Astrocyte (in vitro differentiated cells and primary cell): Measurements from ENCODE around the gene FOSL2. TPM values are rescaled to one million over a fixed set of nuclear protein-coding genes. Genes with fewer than 3 reads are reported as not detected.

ENCODE experiments used
- DNase-seq: peaks from one replicate; pipeline ENCODE4 v3.0.0-alpha.2; 2010; ENCODE audit warnings: low read depth
- FAIRE-seq: peaks from 2 replicates; lab custom pipeline; 2011; peaks lifted over from hg19 to GRCh38; lab: Jason Lieb, UNC
- H2AFZ ChIP-seq: 2 replicates; pipeline ENCODE4 v1.6.0; 2012; ENCODE audit warnings: low read depth, low read length, inconsistent platforms
- H3K27ac ChIP-seq: 2 replicates; pipeline ENCODE4 v1.5.1; 2011; ENCODE audit warnings: low read depth, low read length, inconsistent platforms
- H3K27me3 ChIP-seq: 2 replicates; pipeline ENCODE4 v1.6.0; 2011; ENCODE audit warnings: low read length, inconsistent platforms; ENCODE audit not compliant: insufficient read depth
- H3K36me3 ChIP-seq: 2 replicates; pipeline ENCODE4 v1.5.1; 2011; ENCODE audit warnings: low read length, inconsistent platforms; ENCODE audit not compliant: insufficient read depth
- H3K4me1 ChIP-seq: 2 replicates; pipeline ENCODE4 v1.5.1; 2011; ENCODE audit warnings: low read length, inconsistent platforms; ENCODE audit not compliant: insufficient read depth
- H3K4me2 ChIP-seq: 2 replicates; pipeline ENCODE4 v1.6.0; 2012; ENCODE audit warnings: low read length, inconsistent platforms
- H3K4me3 ChIP-seq: 2 replicates; pipeline ENCODE4 v1.5.1; 2011; ENCODE audit warnings: low read depth, mild to moderate bottlenecking, low read length, inconsistent platforms; ENCODE audit not compliant: insufficient read depth
- H3K79me2 ChIP-seq: 2 replicates; pipeline ENCODE4 v1.6.0; 2012; ENCODE audit warnings: mild to moderate bottlenecking, low read length, inconsistent platforms; ENCODE audit not compliant: insufficient read depth
- H3K9ac ChIP-seq: 2 replicates; pipeline ENCODE4 v1.6.0; 2012; ENCODE audit warnings: mild to moderate bottlenecking, low read length, inconsistent platforms
- H3K9me3 ChIP-seq: 2 replicates; pipeline ENCODE4 v1.5.1; 2012; ENCODE audit warnings: low read depth, mild to moderate bottlenecking, low read length, inconsistent platforms; ENCODE audit not compliant: insufficient read depth
- H4K20me1 ChIP-seq: 2 replicates; pipeline ENCODE4 v1.6.0; 2012; ENCODE audit warnings: low read length, inconsistent platforms; ENCODE audit not compliant: insufficient read depth
- H3K27ac Mint-ChIP-seq: one replicate; pipeline ENCODE4 v1.8.0; 2021; ENCODE audit warnings: mild to moderate bottlenecking, mixed read lengths; ENCODE audit not compliant: unreplicated experiment
- H3K27me3 Mint-ChIP-seq: one replicate; pipeline ENCODE4 v1.8.0; 2021; ENCODE audit warnings: low read depth, mixed read lengths; ENCODE audit not compliant: unreplicated experiment
- H3K36me3 Mint-ChIP-seq: one replicate; pipeline ENCODE4 v1.8.0; 2021; ENCODE audit warnings: low read depth, mixed read lengths; ENCODE audit not compliant: unreplicated experiment
- H3K4me1 Mint-ChIP-seq: one replicate; pipeline ENCODE4 v1.8.0; 2021; ENCODE audit warnings: low read depth, mixed read lengths; ENCODE audit not compliant: unreplicated experiment
- H3K4me3 Mint-ChIP-seq: one replicate; pipeline ENCODE4 v1.8.0; 2021; ENCODE audit warnings: mild to moderate bottlenecking, moderate library complexity, mixed read lengths; ENCODE audit not compliant: unreplicated experiment
- H3K9me3 Mint-ChIP-seq: one replicate; pipeline ENCODE4 v1.8.0; 2021; ENCODE audit warnings: mild to moderate bottlenecking, mixed read lengths; ENCODE audit not compliant: unreplicated experiment
- CTCF ChIP-seq: IDR thresholded peaks from 2 replicates; pipeline ENCODE4 v1.5.1; 2011; ENCODE audit warnings: low read depth, mild to moderate bottlenecking, inconsistent platforms, low read length, moderate library complexity; ENCODE audit not compliant: insufficient read depth
- EZH2 ChIP-seq: IDR thresholded peaks from 2 replicates; pipeline ENCODE4 v1.6.1; 2012; ENCODE audit warnings: mild to moderate bottlenecking, low read length, inconsistent platforms; ENCODE audit not compliant: insufficient read depth
- total RNA-seq: library from RNA; stranded (reverse); gene quantifications from 2 replicates; pipeline ENCODE4 v1.2.1, GENCODE V29; 2021

FOSL2 gene
- total RNA-seq, 1 donor from 2014 or later = 158 TPM

GRCh38 chr2:28439127-28439526 lies 46.5 kb downstream of the FOSL2 start:
- no peak for TF ChIP-seq EZH2
- no peak for TF ChIP-seq CTCF
- H3K27ac Mint-ChIP-seq = no peak overlapping the region
- Histone ChIP-seq H3K9ac (no peak overlapping the region), H3K4me2 (no peak overlapping the region), H2AFZ (no peak overlapping the region), H3K79me2 (no peaks in the 10 kb centered on the region), H4K20me1 (no peaks in the 10 kb centered on the region), H3K27me3 (no peaks in the 10 kb centered on the region), H3K27ac (no peak overlapping the region), H3K4me1 (no peaks in the 10 kb centered on the region), H3K9me3 (no peaks in the 10 kb centered on the region), H3K36me3 (no peaks in the 10 kb centered on the region), H3K4me3 (no peak overlapping the region)
- no peak for DNase-seq
- FAIRE-seq = no peak
- H3K4me1 Mint-ChIP-seq = peaks cover 16% of the 10 kb centered on the region
- no peak overlapping the region for H3K4me3 Mint-ChIP-seq
- peaks cover 2% of the 10 kb centered on the region for H3K36me3 Mint-ChIP-seq
- peaks cover 3% of the 10 kb centered on the region for H3K9me3 Mint-ChIP-seq
- H3K27me3 Mint-ChIP-seq = no peaks in the 10 kb centered on the region

GRCh38 chr2:28439763-28440162 lies 47.1 kb downstream of the FOSL2 start:
- no peak overlapping the region for H3K4me3 ChIP-seq
- FAIRE-seq = no peak

More at GRCh38 chr2:28439763-28440162, 47.1 kb downstream of the FOSL2 start:
- Histone ChIP-seq H2AFZ (no peak overlapping the region), H3K4me1 (no peaks in the 10 kb centered on the region), H4K20me1 (no peaks in the 10 kb centered on the region), H3K9ac (no peak overlapping the region), H3K79me2 (no peaks in the 10 kb centered on the region), H3K27me3 (no peaks in the 10 kb centered on the region), H3K36me3 (no peaks in the 10 kb centered on the region), H3K9me3 (no peaks in the 10 kb centered on the region), H3K4me2 (no peak overlapping the region), H3K27ac (no peak overlapping the region)
- DNase-seq = no peak
- Mint-ChIP-seq H3K4me1 (peaks cover 16% of the 10 kb centered on the region), H3K4me3 (no peak overlapping the region), H3K27ac (no peak overlapping the region), H3K9me3 (peaks cover 2% of the 10 kb centered on the region), H3K36me3 (peaks cover 2% of the 10 kb centered on the region), H3K27me3 (no peaks in the 10 kb centered on the region)
- TF ChIP-seq CTCF (no peak), EZH2 (no peak)
